H9 (cell line): ENCODE results near the gene FOXQ1. TPM values are rescaled to one million over a fixed set of nuclear protein-coding genes. Genes with fewer than 3 reads are reported as not detected.

ENCODE experiments used
- DNase-seq: peaks from one replicate; pipeline ENCODE4 v3.0.0-alpha.2; 2017
- H2AFZ ChIP-seq: one replicate; pipeline ENCODE4 v1.6.1; 2013; ENCODE audit warnings: mild to moderate bottlenecking, low read length, control low read depth, moderate library complexity
- H2AK5ac ChIP-seq: 2 replicates; pipeline ENCODE4 v1.6.1; 2013; ENCODE audit warnings: low read length, control low read depth, mixed read lengths; ENCODE audit not compliant: insufficient read length
- H2BK120ac ChIP-seq: one replicate; pipeline ENCODE4 v1.6.1; 2013; ENCODE audit warnings: low read depth, mild to moderate bottlenecking, low read length, control low read depth, inconsistent platforms; ENCODE audit not compliant: poor library complexity, severe bottlenecking
- H2BK12ac ChIP-seq: 2 replicates; pipeline ENCODE4 v1.6.1; 2013; ENCODE audit warnings: low read length, control low read depth, mixed read lengths, low read depth; ENCODE audit not compliant: insufficient read length
- H2BK15ac ChIP-seq: 2 replicates; pipeline ENCODE4 v1.6.1; 2013; ENCODE audit warnings: low read depth, low read length, control low read depth
- H2BK20ac ChIP-seq: one replicate; pipeline ENCODE4 v1.6.1; 2013; ENCODE audit warnings: low read depth, mild to moderate bottlenecking, low read length, control low read depth, inconsistent platforms; ENCODE audit not compliant: poor library complexity, severe bottlenecking
- H2BK5ac ChIP-seq: 2 replicates; pipeline ENCODE4 v1.6.1; 2013; ENCODE audit warnings: low read length, control low read depth, mixed read lengths; ENCODE audit not compliant: insufficient read length
- H3K14ac ChIP-seq: 2 replicates; pipeline ENCODE4 v1.6.1; 2013; ENCODE audit warnings: low read length, control low read depth; ENCODE audit not compliant: insufficient read depth
- H3K18ac ChIP-seq: 2 replicates; pipeline ENCODE4 v1.6.1; 2013; ENCODE audit warnings: low read depth, mild to moderate bottlenecking, mixed read lengths, low read length, control low read depth; ENCODE audit not compliant: insufficient read length
- H3K23ac ChIP-seq: 2 replicates; pipeline ENCODE4 v1.6.1; 2013; ENCODE audit warnings: low read length, control low read depth, mixed read lengths, low read depth; ENCODE audit not compliant: insufficient read length
- H3K23me2 ChIP-seq: 2 replicates; pipeline ENCODE4 v1.6.1; 2013; ENCODE audit warnings: low read depth, mild to moderate bottlenecking, mixed read lengths, low read length, control low read depth; ENCODE audit not compliant: insufficient read length, poor library complexity, severe bottlenecking
- H3K27ac ChIP-seq: 2 replicates; pipeline ENCODE4 v1.5.1; 2013; ENCODE audit warnings: low read length, control low read depth, mixed read lengths, low read depth; ENCODE audit not compliant: insufficient read length
- H3K27me3 ChIP-seq: 2 replicates; pipeline ENCODE4 v1.6.1; 2013; ENCODE audit warnings: low read length, control low read depth, inconsistent platforms; ENCODE audit not compliant: insufficient read depth
- H3K4ac ChIP-seq: 2 replicates; pipeline ENCODE4 v1.6.1; 2013; ENCODE audit warnings: low read depth, mild to moderate bottlenecking, control low read depth, inconsistent platforms, low read length, moderate library complexity
- H3K4me1 ChIP-seq: 2 replicates; pipeline ENCODE4 v1.6.1; 2013; ENCODE audit warnings: low read length, control low read depth, inconsistent platforms; ENCODE audit not compliant: insufficient read depth
- H3K4me2 ChIP-seq: 2 replicates; pipeline ENCODE4 v1.6.1; 2013; ENCODE audit warnings: low read length, control low read depth, mixed read lengths; ENCODE audit not compliant: insufficient read length, insufficient read depth
- H3K56ac ChIP-seq: 2 replicates; pipeline ENCODE4 v1.6.1; 2013; ENCODE audit warnings: low read depth, mild to moderate bottlenecking, mixed read lengths, low read length, control low read depth; ENCODE audit not compliant: insufficient read length
- H3K79me1 ChIP-seq: 2 replicates; pipeline ENCODE4 v1.6.1; 2013; ENCODE audit warnings: low read depth, mild to moderate bottlenecking, moderate library complexity, low read length, control low read depth, inconsistent platforms; ENCODE audit not compliant: insufficient read depth, poor library complexity, severe bottlenecking
- H3K79me2 ChIP-seq: 2 replicates; pipeline ENCODE4 v1.6.1; 2013; ENCODE audit warnings: low read length, control low read depth, inconsistent platforms; ENCODE audit not compliant: insufficient read depth
- H3K9ac ChIP-seq: 2 replicates; pipeline ENCODE4 v1.6.1; 2013; ENCODE audit warnings: low read length, control low read depth, mixed read lengths; ENCODE audit not compliant: insufficient read length; ENCODE audit errors: extremely low read depth
- H3K9me3 ChIP-seq: one replicate; pipeline ENCODE4 v1.6.1; 2013; ENCODE audit warnings: low read depth, low read length, inconsistent platforms; ENCODE audit not compliant: control insufficient read depth
- H3T11ph ChIP-seq: one replicate; pipeline ENCODE4 v1.6.1; 2013; ENCODE audit warnings: mild to moderate bottlenecking, low read length, control low read depth, inconsistent platforms
- H4K20me1 ChIP-seq: one replicate; pipeline ENCODE4 v1.6.1; 2013; ENCODE audit not compliant: control insufficient read depth, insufficient read length, insufficient read depth
- H4K5ac ChIP-seq: 2 replicates; pipeline ENCODE4 v1.6.1; 2013; ENCODE audit warnings: low read depth, mild to moderate bottlenecking, mixed read lengths, low read length, control low read depth; ENCODE audit not compliant: insufficient read length
- H4K8ac ChIP-seq: replicated peaks from 2 replicates; pipeline ENCODE4 v1.6.1; 2013; ENCODE audit warnings: low read length, control low read depth, mixed read lengths, low read depth; ENCODE audit not compliant: insufficient read length
- H4K91ac ChIP-seq: 2 replicates; pipeline ENCODE4 v1.6.1; 2013; ENCODE audit warnings: low read depth, mild to moderate bottlenecking, moderate library complexity, mixed read lengths, low read length, control low read depth; ENCODE audit not compliant: insufficient read length
- H3K27ac Mint-ChIP-seq, 3 experiments: 2 replicates in 2 of 3; 3 replicates in 1 of 3; pipeline ENCODE4 v1.8.0; 2020 to 2021; ENCODE audit warnings: mixed read lengths in 3 of 3, mild to moderate bottlenecking in 1 of 3, moderate library complexity in 1 of 3
- H3K27me3 Mint-ChIP-seq: 2 replicates; pipeline ENCODE4 v1.8.0; 2021; ENCODE audit warnings: low read depth, mild to moderate bottlenecking, moderate library complexity, mixed read lengths
- H3K36me3 Mint-ChIP-seq, 3 experiments: 2 replicates in 2 of 3; 3 replicates in 1 of 3; pipeline ENCODE4 v1.8.0; 2020 to 2021; ENCODE audit warnings: low read depth in 3 of 3, mixed read lengths in 3 of 3; ENCODE audit not compliant: insufficient read depth in 1 of 3
- H3K4me1 Mint-ChIP-seq, 2 experiments: 2 replicates each; pipeline ENCODE4 v1.8.0; 2020; ENCODE audit warnings: mixed read lengths in 2 of 2
- H3K4me3 Mint-ChIP-seq, 2 experiments: 2 replicates in 1 of 2; 3 replicates in 1 of 2; pipeline ENCODE4 v1.8.0; 2020 to 2021; ENCODE audit warnings: mild to moderate bottlenecking in 2 of 2, mixed read lengths in 2 of 2, moderate library complexity in 1 of 2
- H3K9me3 Mint-ChIP-seq, 2 experiments: 2 replicates in 1 of 2; 3 replicates in 1 of 2; pipeline ENCODE4 v1.8.0; 2020; ENCODE audit warnings: mild to moderate bottlenecking in 2 of 2, mixed read lengths in 2 of 2, moderate library complexity in 1 of 2
- CTCF ChIP-seq: fragments of 200-600 bp; sonication (generic); conservative IDR thresholded peaks from 3 replicates; pipeline ENCODE4 v1.8.0; 2021; ENCODE audit warnings: antibody characterized with exemption, mild to moderate bottlenecking
- WGBS: extraction: QIAGEN DNeasy Blood & Tissue Kit; methylation state at CpG from one replicate; pipeline ENCODE4 v1.1.7; 2013; ENCODE audit warnings: missing lambda C conversion rate, low lambda C conversion rate, mixed read lengths; ENCODE audit not compliant: insufficient read length; ENCODE audit errors: extremely low coverage; 5-methylcytosine and 5-hydroxymethylcytosine counted together
- total RNA-seq: library from RNA; stranded (reverse); gene quantifications from 2 replicates; pipeline ENCODE4 v1.2.1, GENCODE V29; 2021

The FOXQ1 gene
- total RNA-seq, 1 experiment from 2014 or later: 0.15 TPM

- Histone ChIP-seq H3K9me3 (peaks cover 6% of the 10 kb centered on the region), H3K27ac (no peak overlapping the region), H3K79me1 (no peaks in the 10 kb centered on the region), H3K18ac (no peak overlapping the region), H3K4me1 (peaks cover 9% of the 10 kb centered on the region), H2BK5ac (no peak overlapping the region), H3K27me3 (no peaks in the 10 kb centered on the region), H2AK5ac (no peak overlapping the region), H2BK15ac (no peak overlapping the region), H3K56ac (no peak overlapping the region), H3T11ph (no peak overlapping the region), H4K5ac (no peak overlapping the region), H4K20me1 (no peaks in the 10 kb centered on the region), H4K91ac (no peak overlapping the region), H3K23me2 (no peaks in the 10 kb centered on the region), H3K79me2 (no peaks in the 10 kb centered on the region), H4K8ac (no peak overlapping the region), H3K23ac (no peak overlapping the region), H3K4ac (no peak overlapping the region), H3K9ac (no peak overlapping the region), H3K14ac (no peak overlapping the region), H3K4me2 (no peak overlapping the region), H2BK20ac (no peak overlapping the region), H2AFZ (no peak overlapping the region), H2BK12ac (no peak overlapping the region), H2BK120ac (no peak overlapping the region)
- no peak for DNase-seq
- Mint-ChIP-seq H3K4me1 (peaks cover 13 to 29% of the 10 kb centered on the region in 2 experiments), H3K27ac (no peak overlapping the region), H3K36me3 (peaks cover 22 to 33% (median 23%) of the 10 kb centered on the region in 3 experiments), H3K4me3 (no peak overlapping the region), H3K27me3 (peaks cover 36% of the 10 kb centered on the region), H3K9me3 (peaks cover 42 to 48% of the 10 kb centered on the region in 2 experiments)
- no peak for TF ChIP-seq CTCF
- no CpG with 5 or more reads among the region's 1 CpG for WGBS
Measured at GRCh38 chr6:1349655-1350054, 37.8 kb downstream of the FOXQ1 start.
